ENCODE data around the gene L1TD1.
"Not testable (repeated sequence)": the region's sequence is repeated elsewhere in the genome, so short reads cannot be mapped to it uniquely, and the experiment has no call there.

L1TD1 gene, protein sequence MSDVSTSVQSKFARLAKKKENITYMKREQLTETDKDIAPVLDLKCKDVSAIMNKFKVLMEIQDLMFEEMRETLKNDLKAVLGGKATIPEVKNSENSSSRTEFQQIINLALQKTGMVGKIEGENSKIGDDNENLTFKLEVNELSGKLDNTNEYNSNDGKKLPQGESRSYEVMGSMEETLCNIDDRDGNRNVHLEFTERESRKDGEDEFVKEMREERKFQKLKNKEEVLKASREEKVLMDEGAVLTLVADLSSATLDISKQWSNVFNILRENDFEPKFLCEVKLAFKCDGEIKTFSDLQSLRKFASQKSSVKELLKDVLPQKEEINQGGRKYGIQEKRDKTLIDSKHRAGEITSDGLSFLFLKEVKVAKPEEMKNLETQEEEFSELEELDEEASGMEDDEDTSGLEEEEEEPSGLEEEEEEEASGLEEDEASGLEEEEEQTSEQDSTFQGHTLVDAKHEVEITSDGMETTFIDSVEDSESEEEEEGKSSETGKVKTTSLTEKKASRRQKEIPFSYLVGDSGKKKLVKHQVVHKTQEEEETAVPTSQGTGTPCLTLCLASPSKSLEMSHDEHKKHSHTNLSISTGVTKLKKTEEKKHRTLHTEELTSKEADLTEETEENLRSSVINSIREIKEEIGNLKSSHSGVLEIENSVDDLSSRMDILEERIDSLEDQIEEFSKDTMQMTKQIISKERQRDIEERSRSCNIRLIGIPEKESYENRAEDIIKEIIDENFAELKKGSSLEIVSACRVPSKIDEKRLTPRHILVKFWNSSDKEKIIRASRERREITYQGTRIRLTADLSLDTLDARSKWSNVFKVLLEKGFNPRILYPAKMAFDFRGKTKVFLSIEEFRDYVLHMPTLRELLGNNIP

DNA sequence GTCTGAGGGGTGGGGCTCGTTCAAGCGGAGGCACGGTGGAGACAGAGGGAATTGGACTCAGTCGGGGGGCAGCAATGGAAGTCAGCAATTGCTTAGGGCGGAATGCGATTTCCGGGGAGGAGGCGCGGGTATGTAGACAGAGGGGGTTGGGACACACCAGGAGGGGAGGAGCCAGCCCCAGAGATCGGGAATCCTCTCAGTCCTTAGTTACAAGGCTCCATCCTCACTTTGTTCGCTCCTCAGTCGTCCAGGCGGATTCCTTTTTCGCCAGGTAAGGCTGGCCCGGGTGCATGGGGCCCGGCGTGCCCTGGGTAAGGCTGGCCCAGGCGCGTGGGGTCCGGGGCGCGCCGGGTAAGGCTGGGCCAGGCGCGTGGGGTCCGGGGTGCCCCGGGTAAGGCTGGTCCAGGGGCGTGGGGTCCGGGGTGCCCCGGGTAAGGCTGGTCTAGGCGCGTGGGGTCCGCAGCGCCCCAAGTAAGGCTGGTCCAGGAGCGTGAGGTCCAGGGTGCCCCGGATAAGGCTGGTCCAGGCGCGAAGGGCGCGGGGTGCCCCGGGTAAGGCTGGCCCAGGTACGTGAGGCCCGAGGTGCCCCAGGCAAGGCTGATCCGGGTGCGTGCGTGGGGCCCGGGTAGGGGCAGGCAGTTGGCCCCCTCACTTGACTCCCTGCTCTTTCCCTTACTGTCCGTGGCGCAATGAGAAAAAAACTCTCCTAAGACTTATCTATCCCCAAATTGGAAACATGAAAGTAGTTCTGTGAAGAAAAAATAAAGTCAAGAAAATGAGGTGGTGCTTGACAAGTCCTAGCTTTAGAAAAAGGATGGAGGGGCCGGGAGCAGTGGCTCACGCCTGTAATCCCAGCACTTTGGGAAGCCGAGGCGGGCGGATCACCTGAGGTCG is at the start of gene L1TD1:
Gene L1TD1 (plus strand): TSS at position 199 of the 894 bp plus-strand sequence. CDS start 11,780 bp downstream, outside the sequence.
- no peak for DNase-seq (ENCODE audit: low spot score)

DNA sequence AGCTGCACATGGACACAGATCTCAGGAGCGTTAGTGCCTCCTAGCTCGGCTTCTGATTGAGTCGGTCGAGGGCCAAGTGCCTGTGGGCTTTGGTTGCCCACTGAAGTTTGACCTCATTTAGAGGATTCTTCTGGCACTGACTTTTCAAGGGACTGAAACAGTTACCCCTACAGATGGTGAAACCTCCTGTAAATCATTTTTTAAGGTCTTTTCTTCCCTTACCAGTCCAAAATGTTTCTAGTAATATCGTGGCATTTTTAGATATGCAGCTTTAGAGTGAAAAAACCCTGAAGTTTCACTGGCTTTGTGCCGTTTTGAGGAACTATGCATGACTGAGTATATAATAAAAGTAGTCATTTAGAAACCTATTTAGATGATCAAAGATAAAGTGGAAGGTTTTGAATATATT is 34.7 kb upstream of the L1TD1 start:
- no peak for DNase-seq (ENCODE audit: low spot score)

DNA sequence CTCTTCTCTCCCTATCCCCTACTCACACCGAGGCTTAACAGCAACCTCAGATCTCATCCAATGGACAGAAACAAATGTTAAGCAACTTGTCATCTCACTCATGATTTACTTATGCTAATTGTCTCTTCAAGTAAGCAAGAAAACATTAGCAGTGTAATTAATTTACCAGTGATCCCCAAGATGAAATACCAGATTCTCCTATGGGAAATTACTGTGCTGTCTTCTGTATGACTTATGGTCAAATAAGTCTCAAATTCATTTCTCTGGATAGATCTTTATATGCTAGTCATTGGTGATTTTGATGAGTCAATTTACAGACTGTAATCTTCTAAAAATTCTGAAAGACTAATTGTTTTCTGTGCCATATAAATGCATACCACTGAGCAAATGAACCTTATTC is 32.9 kb upstream of the L1TD1 start:
- DNase-seq (ENCODE audit: low spot score), result no peak

DNA sequence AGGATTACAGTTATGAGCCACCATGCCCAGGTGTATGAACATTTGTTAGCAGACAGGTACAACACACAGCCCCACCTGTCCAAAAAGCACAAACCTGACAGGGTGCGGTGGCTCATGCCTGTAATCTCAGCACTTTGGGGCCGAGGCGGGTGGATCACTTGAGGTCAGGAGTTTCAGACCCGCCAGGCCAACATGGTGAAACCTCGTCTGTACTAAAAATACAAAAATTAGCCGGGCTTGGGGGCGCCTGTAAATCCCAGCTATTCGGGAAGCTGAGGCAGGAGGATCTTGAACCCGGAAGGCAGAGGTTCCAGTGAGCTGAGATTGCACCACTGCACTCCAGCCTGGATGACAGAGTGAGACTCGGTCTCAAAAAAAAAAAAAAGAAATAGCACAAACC is 24.3 kb upstream of the L1TD1 start:
- not testable (repeated sequence) for DNase-seq (ENCODE audit: low spot score)

DNA sequence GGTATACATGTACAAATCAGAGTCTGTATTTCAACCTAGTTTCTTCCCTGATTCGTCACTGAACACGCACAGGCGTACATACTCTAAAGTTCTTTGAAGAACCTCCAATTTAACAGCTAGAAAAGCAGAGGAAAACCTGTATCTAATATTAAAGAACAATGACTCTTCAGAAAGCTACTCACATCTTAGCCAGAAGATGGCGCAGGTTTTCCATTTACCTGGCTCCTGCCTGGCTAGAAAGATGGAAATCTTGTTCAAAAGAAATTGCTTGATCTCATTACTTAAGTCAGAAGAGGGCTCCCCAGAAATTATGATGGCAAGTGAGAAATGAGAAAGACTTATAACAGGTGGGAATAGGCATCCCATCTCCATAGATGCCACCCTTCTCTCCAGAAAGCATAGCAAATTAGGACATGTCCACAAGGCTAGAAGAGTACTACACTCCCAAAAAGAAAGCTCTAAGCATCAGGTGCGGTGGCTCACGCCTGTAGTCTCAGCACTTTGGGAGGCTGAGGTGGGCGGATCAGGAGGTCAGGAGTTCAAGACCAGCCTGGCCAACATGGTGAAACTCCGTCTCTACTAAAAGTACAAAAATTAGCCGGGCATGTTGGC is 19.0 kb upstream of the L1TD1 start:
- no peak for DNase-seq (ENCODE audit: low spot score)

DNA sequence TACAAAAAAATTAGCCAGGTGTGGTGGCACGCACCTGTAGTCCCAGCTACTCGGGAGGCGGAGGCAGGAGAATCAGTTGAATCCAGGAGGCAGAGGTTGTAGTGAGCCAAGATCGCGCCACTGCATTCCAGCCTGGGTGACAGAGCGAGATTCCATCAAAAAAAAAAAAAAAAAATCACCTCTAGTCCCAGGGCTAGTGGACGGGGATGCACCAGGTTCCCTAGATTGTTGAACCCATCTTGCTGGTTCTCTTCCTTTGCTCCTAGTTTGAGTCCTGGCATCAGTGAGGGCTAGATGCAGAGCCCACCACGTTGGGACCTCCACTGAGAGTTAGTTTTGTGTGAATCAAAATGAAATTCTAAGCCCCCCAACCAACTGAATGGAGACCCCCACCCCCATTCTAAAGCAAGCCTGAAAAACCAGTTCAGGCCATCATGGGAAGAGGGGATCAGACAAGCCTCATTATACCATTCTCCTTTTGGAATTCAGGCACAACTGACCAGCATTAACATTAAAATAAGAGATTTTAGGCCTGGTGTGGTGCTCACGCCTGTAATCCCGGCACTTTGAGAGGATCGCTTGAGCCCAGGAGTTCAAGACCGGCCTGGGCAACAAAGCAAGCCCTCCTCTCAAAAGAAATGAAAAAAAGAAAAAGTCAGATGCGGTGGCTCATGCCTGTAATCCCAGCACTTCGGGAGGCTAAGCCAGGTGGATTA is 17.9 kb upstream of the L1TD1 start:
- DNase-seq (ENCODE audit: low spot score), result no peak

DNA sequence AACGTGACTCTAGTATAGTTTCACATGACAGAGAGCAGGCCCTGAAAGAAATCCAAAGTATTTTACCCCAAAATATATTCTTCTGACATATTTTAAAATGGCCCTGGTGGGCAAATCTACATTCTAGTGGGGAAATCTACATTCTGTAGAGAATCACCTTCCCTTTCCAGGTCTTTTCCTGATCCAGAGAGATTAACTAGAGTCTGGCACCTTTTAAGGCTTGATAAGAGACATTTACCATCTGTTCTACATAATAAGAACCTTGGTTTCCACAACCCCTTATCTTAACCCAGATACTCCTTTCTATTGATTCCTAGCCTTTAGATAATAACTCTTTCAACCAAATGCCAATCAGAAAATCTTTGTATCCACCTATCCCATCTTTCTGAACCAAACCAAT is 17.0 kb upstream of the L1TD1 start:
- no peak for DNase-seq (ENCODE audit: low spot score)

DNA sequence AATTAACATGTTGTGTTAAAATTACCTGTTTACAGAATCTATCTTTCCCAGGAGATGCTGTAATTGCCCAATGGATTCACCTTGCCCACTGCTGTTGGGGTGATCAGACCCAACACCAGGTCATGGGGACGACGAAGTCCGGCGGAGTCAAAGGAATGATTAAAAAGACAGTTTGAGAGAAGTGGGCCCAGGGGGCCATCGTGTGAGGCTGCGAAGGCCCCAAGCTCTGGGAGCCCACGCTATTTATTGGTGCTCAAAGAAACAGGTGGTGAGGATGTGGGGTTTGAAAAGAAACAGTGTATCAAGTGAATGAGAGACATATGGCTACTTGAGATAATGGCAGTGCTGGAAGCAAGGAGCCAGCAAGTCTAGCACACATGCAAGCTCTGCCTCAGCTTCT is 16.3 kb upstream of the L1TD1 start:
- DNase-seq (ENCODE audit: low spot score), result no peak

DNA sequence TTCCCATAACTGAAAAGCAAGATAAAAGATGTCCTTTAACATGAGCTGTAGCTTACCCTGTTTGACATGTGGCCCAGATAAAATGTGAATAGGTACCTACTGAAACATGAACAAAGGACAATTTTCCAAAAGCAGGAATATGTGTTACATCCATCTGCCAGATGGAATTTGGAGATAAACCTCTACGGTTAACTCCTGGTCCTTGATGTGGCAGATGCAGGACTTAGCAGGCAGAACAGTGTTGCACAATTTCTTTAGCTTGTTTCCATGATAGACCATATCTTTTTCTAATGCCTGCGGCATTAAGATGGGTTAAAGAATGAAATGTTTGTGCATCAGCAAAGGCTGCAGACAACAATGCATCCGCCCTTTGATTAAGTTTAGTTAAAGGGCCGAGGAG is 14.6 kb upstream of the L1TD1 start:
- not testable (repeated sequence) for DNase-seq (ENCODE audit: low spot score)

DNA sequence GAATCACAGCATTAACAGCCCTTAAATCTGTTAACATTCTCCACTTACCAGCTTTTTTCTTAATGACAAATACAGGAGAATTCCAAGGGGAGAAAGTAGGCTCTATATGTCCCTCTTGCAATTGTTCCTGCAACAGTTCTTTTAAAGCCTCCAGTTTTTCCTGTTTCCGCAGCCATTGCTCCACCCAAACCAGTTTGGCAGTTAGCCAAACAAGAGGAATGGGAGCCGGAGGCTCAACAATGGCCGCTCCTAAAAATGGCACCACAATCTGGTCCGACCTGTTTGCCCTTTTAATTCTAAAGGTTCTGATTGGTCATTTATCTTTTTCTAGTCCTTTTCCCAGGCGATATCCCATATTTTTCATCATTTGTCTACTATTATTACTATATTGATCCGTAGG is 14.0 kb upstream of the L1TD1 start:
- no peak for DNase-seq (ENCODE audit: low spot score)

DNA sequence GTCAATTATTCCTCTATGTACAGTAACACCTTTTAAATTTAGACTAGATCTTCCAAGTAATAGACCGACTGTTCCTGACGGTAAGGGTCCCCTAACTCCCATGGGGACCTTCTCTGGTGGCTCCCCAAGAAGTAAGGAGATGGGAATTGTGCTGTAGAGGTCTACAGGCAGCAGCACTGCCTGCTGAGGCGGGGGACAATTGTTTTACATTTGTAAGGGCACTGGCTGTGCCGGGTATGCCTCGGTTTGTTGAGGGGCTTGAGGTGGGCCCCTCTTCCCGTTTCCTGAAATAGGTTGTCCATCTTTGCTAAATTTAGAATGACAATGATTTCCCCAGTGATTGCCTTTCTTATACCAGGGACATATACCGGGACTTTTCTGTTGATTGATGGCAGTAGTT is 13.1 kb upstream of the L1TD1 start:
- DNase-seq (ENCODE audit: low spot score), result no peak

DNA sequence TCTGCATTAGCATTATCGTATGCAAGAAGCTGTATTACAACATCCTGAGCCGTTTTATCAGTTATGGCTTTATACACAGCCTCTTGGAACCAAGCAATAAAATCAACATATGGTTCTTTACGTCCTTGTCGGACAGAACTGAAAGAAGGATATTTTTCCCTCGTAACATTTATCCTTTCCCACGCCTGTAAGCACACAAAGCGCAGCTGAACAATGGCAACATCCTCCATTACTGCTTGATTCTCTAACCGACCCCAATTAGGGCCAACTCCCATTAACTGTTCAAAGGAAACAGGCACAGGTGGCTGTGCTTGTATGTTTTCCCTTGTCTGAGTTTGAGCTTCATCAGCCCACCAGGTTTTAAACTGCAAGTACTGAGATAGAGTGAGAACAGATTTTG is 12.5 kb upstream of the L1TD1 start:
- not testable (repeated sequence) for DNase-seq (ENCODE audit: low spot score)

DNA sequence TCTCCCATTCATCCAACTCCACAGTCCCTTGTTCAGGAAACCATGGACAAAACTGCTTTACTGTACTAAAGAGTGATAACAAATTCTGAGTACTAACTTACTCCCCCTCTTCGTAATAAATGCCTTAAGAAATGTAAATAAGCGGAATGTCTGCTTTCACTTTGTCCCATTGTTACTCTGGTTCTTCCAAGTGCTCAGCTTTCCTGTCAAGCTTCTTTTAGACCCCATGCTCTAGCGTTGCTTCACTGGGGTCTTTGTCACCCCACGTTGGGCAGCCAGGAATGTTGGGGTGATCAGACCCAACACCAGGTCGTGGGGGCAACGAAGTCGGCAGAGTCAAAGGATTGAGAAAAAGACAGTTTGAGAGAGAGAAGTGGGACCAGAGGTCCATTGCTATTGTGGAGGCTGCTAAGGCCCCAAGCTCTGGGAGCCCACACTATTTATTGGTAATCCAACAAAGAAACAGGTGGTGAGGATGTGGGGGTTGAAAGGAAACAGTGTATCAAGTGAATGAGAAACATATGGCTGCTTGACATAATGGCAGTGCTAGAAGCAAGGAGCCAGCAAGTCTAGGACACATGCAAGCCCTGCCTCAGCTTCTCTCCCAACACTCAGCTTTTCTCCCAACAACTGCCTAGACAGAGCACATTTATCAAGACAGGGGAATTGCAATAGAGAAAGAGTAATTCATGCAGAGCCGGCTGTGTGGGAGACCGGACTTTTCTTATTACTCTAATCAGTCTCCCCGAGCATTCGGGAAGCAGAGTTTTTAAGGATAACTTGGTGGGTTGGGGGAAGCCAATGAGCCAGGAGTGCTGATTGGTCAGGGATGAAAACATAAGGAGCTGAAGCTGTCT is 11.3 kb upstream of the L1TD1 start:
- not testable (repeated sequence) for DNase-seq (ENCODE audit: low spot score)

DNA sequence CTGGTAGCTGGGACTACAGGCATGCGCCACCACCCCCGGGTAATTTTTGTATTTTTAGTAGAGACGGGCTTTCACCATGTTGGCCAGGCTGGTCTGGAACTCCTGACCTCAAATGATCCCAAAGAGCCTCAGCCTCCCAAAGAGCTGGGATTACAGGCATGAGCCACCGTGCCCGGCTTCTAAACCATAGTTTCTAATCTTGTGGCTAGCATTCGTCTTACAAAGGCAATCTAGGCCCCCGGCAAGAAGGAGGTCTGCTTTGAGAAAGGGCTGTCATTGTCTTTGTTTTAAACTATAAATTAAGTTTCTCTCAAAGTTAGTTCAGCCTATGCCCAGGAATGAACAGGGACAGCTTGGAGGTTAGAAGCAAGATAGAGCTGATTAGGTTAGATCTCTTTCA is 10.3 kb upstream of the L1TD1 start:
- DNase-seq (ENCODE audit: low spot score), result no peak

DNA sequence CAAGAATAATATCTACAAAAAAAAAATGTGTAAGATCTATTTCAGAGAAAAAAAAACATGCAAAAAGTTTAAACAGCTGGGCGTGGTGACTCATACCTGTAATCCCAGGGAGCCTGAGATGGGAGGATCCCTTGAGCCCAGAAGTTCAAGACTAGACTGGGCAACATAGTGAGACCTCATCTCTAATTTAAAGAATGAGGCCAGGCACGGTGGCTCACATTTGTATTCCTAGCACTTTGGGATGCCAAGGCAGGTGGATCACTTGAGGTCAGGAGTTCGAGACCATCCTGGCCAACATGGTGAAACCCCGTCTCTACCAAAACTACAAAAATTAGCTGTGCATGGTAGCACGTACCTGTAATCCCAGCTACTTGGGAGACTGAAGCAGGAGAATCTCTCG is 9.4 kb upstream of the L1TD1 start:
- DNase-seq (ENCODE audit: low spot score), result not testable (repeated sequence)

DNA sequence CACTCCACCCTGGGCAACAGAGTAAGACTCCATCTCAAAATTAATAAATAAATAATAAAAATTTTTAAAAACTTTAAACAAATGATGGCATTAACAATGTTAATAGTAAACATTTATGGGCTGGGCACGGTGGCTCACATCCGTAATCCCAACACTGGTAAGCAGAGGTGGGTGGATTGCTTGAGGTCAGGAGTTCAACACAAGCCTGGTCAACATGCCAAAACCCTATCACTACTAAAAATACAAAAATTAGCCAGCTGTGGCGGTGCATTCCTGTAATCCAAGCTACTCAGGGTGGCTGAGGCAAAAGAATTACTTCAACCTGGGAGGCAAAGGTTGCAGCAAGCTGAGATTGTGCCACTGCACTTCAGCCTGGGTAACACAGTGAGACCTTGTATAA is 9.0 kb upstream of the L1TD1 start:
- DNase-seq (ENCODE audit: low spot score), result no peak

DNA sequence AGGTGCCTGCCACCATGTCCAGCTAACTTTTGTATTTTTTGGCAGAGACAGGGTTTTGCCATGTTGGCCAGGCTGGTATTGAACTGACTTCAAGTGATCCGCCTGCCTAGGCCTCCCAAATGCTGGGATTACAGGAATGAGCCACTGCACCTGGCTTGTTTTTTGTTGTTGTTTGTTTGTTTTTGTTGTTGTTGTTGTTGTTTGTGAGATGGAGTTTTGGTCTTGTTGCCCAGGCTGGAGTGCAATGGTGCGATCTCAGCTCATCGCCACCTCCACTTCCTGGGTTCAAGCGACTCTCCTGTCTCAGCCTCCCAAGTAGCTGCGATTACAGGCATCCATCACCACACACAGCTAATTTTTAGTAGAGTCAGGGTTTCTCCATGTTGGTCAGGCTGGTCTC is 7.1 kb upstream of the L1TD1 start:
- no peak for DNase-seq (ENCODE audit: low spot score)

DNA sequence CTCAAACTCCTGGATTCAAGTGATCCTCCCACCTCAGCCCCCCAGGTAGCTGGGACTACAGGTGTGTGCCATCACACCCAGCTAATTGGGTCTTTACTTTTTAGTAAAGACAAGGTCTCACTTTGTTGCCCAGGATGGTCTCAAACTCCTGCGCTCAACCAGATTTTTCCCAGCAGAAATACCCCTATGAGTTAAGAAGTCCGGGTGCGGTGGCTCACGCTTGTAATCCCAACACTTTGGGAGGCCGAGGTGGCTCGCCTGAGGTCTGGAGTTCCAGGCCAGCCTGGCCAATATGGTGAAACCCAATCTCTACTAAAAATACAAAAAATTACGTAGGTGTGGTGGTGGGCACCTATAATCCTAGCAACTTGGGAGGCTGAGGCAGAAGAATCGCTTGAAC is 6.5 kb upstream of the L1TD1 start:
- no peak for DNase-seq (ENCODE audit: low spot score)

DNA sequence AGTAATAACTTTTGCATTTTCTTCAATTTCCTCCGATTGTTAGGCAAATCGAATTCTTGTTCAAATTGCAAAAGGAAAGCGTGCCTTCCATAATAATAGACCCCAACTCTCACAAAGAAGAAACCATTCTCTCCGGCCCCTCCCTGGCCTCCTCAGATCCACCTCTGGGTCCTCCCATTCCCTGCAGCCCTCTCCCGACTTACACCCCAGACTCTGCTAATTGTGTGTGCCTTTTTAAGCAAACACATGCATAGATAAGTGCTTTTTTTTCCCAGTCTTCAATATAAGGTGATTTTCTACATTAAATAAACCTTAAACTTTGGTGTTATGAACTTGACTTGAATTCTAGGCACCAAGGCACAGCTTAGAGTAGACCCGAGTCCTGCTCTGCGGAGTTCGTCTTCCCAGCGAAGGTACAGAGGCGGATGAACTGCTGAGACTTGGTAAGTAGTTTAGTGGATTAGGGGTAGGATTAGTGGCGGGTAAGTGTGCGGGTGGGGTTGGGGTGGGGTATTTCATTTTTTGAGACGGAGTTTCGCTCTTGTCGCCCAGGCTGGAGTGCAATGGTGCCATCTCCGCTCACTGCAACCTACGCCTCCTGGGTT is 1.5 kb downstream of the L1TD1 start:
- no peak for DNase-seq (ENCODE audit: low spot score)

All from hematopoietic multipotent progenitor cell treated with erythropoietin and hydrocortisone succinate and interleukin-3 and kit ligand, for 17 days (in vitro differentiated cells).